BLaER1 treated with 17β-estradiol and CSF1 and Interleukin-3, amounts not matched to agents 10 nM and 100 nM (cell line): ENCODE measurements around the gene NRTN.
"Not testable (repeated sequence)": the region's sequence is repeated elsewhere in the genome, so short reads cannot be mapped to it uniquely, and the experiment has no call there.

Source experiments
- H3K27ac ChIP-seq, 11 experiments: shearing (Covaris generic); formaldehyde crosslinking; 2 replicates each; pipeline ENCODE4 v1.8.1; 2022
- H3K27me3 ChIP-seq, 11 experiments: shearing (Covaris generic); formaldehyde crosslinking; 2 replicates each; pipeline ENCODE4 v1.8.1; 2022
- H3K36me3 ChIP-seq, 11 experiments: shearing (Covaris generic); formaldehyde crosslinking; 2 replicates each; pipeline ENCODE4 v1.8.1; 2022
- H3K4me1 ChIP-seq, 10 experiments: shearing (Covaris generic); formaldehyde crosslinking; 2 replicates each; pipeline ENCODE4 v1.8.1; 2022
- H3K4me2 ChIP-seq, 11 experiments: shearing (Covaris generic); formaldehyde crosslinking; 2 replicates each; pipeline ENCODE4 v1.8.1; 2022
- H3K4me3 ChIP-seq, 10 experiments: shearing (Covaris generic); formaldehyde crosslinking; 2 replicates each; pipeline ENCODE4 v1.8.1; 2022
- H3K9ac ChIP-seq, 11 experiments: shearing (Covaris generic); formaldehyde crosslinking; 2 replicates each; pipeline ENCODE4 v1.8.1; 2022
- H3K9me3 ChIP-seq, 11 experiments: shearing (Covaris generic); formaldehyde crosslinking; replicated peaks in 1 of 11; 2 replicates each; pipeline ENCODE4 v1.8.1; 2022
- H4K20me1 ChIP-seq, 11 experiments: shearing (Covaris generic); formaldehyde crosslinking; 2 replicates each; pipeline ENCODE4 v1.8.1; 2022
- Cebpa-rat ChIP-seq, 11 experiments: shearing (Covaris generic); IDR thresholded peaks; 2 replicates each; pipeline ENCODE4 v1.8.1; 2022

Gene NRTN

DNA sequence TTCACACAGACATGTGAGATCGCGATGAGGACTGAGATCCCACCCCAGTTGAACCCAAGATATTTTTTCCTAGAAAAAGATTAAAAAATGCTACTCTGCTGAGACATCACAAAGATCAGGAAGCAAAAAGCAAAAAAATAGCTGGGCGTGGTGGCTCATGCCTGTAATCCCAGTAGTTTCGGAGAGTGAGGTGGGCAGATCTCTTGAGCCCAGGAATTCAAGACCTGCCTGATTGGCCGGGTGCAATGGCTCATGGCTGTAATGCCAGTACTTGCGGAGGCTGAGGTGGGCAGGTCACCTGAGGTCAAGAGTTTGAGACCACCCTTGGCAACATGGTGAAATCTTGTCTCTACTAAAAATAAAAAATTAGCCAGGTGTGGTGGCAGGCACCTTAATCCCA lies 45.3 kb downstream of the NRTN start:
- no peaks in the 10 kb centered on the region for H3K36me3 ChIP-seq
- no peak overlapping the region for H3K27ac ChIP-seq
- no peak overlapping the region for H3K9ac ChIP-seq
- no peak overlapping the region for H3K4me2 ChIP-seq
- no peak for TF ChIP-seq Cebpa-rat (IDR thresholded peaks at IDR 0.05)
- no peaks in the 10 kb centered on the region for H4K20me1 ChIP-seq
- peaks cover 0 to 15% (median 11%) of the 10 kb centered on the region in 10 experiments; a peak in 12 of 20 replicates for H3K4me1 ChIP-seq
- H3K27me3 ChIP-seq, result no peaks in the 10 kb centered on the region
- no peak overlapping the region for H3K4me3 ChIP-seq
- H3K9me3 ChIP-seq, result no peaks in the 10 kb centered on the region

DNA sequence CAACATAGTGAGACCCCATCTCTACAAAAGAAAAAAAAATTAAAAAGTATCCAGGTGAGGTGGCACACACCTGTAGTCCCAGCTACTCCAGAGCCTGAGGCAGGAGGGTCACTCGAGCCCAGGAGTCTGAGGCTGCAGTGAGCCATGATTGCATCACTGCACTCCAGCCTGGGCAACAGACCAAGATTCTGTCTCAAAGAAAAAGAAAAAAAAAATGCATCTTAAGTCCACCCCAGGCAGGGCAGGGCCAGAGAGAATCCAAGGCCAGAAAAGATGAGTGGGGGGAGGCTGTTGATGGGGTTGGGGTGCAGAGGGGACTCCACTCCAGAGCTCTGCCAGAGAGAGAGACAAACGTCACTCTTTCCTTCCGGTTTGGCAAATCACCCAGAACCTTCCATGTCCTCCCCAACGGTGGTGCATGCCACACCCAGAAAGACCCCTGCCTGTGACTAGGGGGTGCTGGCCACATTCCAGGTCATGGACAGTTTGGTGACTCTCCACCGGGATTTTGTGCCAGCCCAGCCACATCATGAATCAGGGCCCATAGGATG lies 46.0 kb downstream of the NRTN start:
- Histone ChIP-seq H3K4me3 (no peak overlapping the region), H3K4me1 (peaks cover 0 to 15% (median 11%) of the 10 kb centered on the region in 10 experiments; a peak in 12 of 20 replicates), H3K27ac (no peak overlapping the region), H3K9me3 (no peaks in the 10 kb centered on the region), H3K4me2 (peak overlapping the region in 2 of 11 experiments; percentile 38 to 50; a peak in 2 of 22 replicates), H3K27me3 (no peaks in the 10 kb centered on the region), H4K20me1 (no peaks in the 10 kb centered on the region), H3K36me3 (no peaks in the 10 kb centered on the region), H3K9ac (no peak overlapping the region)
- TF ChIP-seq Cebpa-rat (IDR thresholded peaks at IDR 0.05), result no peak

DNA sequence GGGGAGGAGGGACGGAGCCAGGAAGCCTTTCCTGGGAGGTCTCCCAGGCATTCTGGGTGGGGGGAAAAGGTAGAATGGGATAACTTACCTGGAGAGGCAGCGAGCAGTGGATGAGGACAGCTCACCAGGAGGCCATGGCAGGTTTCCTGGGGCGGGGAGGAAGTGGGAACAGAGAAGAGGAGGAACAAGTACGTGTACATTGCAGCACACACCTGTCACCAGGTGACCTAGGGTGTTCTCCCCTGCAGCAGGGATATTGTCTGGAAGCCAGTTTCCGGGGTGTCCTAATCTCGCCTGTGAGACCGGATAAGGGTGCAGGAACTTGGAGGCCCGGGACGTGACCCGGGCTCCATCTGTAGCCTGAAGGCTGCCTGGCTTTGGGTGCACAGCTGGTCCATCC lies 46.4 kb downstream of the NRTN start, which contains the start of gene FUT3:
FUT3 (minus strand) TSS at position 148 of the 400 bp plus-strand sequence.
- peak within 1 kb of the TSS in 6 of 11 experiments; percentile 3 to 50 (median 32); a peak in 9 of 22 replicates for H3K4me2 ChIP-seq
- H3K27ac ChIP-seq, result no peak within 1 kb of the TSS
- no peak for TF ChIP-seq Cebpa-rat (IDR thresholded peaks at IDR 0.05)
- H3K9me3 ChIP-seq, result no peaks in the 10 kb centered on the region
- H3K9ac ChIP-seq, result no peak within 1 kb of the TSS
- no peaks in the 10 kb centered on the region for H3K27me3 ChIP-seq
- H3K4me3 ChIP-seq, result no peak within 1 kb of the TSS
- H4K20me1 ChIP-seq, result no peaks in the 10 kb centered on the region
- H3K36me3 ChIP-seq, result no peaks in the 10 kb centered on the region
- H3K4me1 ChIP-seq, result peaks cover 0 to 15% (median 11%) of the 10 kb centered on the region in 10 experiments; a peak in 12 of 20 replicates

DNA sequence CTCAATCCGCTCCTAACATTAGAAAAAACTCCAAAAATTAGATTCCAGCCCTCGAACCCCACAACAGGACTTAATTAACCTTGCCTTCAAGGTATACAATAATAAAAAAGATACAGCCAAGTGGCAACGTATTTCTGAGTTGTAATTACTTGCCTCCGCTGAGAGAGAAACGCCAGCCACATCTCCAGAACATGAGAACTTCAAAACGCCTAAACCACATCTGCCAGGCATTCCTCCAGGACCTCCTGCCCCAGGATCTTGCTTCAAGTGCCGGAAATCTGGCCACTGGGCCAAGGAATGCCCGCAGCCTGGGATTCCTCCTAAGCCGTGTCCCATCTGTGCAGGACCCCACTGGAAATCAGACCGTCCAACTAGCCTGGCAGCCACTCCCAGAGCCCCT lies 49.3 kb downstream of the NRTN start:
- H3K4me1 ChIP-seq, result peaks cover 0 to 15% (median 11%) of the 10 kb centered on the region in 10 experiments; a peak in 12 of 20 replicates
- H3K9me3 ChIP-seq, H3K27me3 ChIP-seq, H3K9ac ChIP-seq, H3K36me3 ChIP-seq, H4K20me1 ChIP-seq, H3K27ac ChIP-seq, H3K4me2 ChIP-seq, H3K4me3 ChIP-seq: not testable (repeated sequence)

DNA sequence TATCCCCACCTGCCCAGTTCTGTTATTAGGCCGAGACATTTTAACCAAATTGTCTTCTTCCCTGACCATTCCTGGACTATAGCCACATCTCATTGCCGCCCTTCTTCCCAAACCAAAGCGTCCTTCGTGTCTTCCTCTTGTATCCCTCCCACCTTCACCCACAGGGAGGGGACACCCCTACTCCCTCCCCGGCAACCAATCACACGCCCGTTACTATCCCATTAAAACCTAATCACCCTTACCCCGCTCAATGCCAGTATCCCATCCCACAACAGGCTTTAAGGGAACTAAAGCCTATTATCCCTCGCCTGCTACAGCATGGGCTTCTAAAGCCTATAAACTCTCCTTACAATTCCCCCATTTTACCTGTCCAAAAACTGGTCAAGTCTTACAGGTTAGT lies 50.3 kb downstream of the NRTN start:
- not testable (repeated sequence) for H3K9me3 ChIP-seq, H3K4me2 ChIP-seq, H3K4me3 ChIP-seq, H4K20me1 ChIP-seq, H3K27me3 ChIP-seq, H3K27ac ChIP-seq, H3K9ac ChIP-seq, H3K36me3 ChIP-seq
- peaks cover 0 to 15% (median 11%) of the 10 kb centered on the region in 10 experiments; a peak in 12 of 20 replicates for H3K4me1 ChIP-seq

DNA sequence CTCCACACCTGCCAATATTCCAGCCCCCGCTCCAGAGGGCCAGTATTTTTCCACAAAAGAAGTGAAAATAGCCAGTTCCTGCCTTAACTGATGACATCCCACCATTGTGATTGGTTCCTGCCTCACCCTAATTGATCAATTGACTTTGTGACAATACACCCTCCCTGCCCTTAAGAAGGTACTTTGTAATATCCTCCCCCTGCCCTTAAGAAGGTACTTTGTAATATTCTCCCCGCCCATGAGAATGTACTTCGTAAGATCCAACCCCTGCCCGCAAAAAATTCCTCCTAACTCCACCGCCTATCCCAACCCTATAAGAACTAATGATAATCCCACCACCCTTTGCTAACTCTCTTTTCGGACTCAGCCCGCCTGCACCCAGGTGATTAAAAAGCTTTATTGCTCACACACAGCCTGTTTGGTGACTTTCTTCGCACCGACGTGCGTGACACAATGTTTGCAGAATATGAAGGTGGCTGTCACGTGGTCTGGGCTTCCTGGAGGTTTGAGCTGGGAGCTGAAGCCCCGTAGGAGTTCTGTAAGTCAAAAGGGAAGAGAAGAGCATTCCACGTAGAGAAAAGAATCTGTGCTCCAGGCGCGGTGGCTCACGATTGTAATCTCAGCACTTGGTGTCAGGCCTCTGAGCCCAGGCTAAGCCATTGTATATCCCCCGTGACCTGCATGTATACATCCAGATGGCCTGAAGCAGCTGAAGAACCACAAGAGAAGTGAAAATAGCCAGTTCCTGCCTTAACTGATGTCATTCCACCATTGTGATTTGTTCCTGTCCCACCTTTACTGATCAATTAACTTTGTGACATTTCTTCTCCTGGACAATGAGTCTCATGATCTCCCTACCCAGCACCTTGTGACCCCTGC lies 52.6 kb downstream of the NRTN start:
- no peak overlapping the region for H3K4me3 ChIP-seq
- H3K4me2 ChIP-seq, result peak overlapping the region in 1 of 11 experiments; percentile 10; a peak in 1 of 22 replicates
- H3K36me3 ChIP-seq, result no peaks in the 10 kb centered on the region
- H3K9ac ChIP-seq, result no peak overlapping the region
- H4K20me1 ChIP-seq, result no peaks in the 10 kb centered on the region
- TF ChIP-seq Cebpa-rat (IDR thresholded peaks at IDR 0.05), result no peak
- no peaks in the 10 kb centered on the region for H3K27me3 ChIP-seq
- no peaks in the 10 kb centered on the region; a peak in 2 of 20 replicates for H3K4me1 ChIP-seq
- H3K27ac ChIP-seq, result no peak overlapping the region
- peaks cover 0 to 6% (median 0%) of the 10 kb centered on the region in 11 experiments; a peak in 2 of 22 replicates for H3K9me3 ChIP-seq

DNA sequence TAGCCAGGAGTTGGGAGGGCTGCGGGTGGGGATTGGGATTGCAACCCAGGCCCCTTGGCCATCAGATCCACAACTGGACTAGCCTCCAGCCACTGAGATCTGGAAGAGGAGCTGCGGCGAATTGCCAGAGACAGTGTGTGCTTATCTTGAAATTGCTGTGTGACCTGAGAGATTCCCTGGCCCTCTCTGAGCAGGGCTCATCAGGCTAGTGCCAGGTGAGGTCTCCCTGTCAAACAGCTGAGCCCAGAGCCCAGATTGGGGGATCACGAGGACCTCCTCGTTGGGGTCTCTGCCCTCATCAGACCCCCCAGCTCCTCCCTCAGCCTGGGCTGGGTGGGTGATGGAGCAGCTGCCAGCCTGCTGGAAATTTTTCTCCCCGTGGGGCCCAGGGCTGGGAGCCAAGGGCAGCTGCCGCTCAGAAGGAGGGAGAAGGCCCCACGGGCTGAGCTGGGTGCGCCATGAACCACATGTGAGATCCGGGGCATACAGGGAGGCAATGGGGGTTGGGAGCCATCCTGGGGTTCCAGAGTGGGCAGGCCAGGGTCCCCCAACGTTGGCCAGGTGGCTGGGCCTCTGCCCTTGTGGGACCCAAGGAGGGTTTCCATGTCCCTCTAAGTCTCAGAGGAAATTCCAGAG lies 58.3 kb downstream of the NRTN start:
- Histone ChIP-seq H3K4me3 (no peak overlapping the region), H3K36me3 (no peaks in the 10 kb centered on the region), H3K27me3 (no peaks in the 10 kb centered on the region), H3K27ac (no peak overlapping the region), H4K20me1 (no peaks in the 10 kb centered on the region), H3K9ac (no peak overlapping the region), H3K9me3 (no peaks in the 10 kb centered on the region), H3K4me1 (peaks cover 0 to 9% (median 0%) of the 10 kb centered on the region in 10 experiments; a peak in 4 of 20 replicates), H3K4me2 (no peak overlapping the region)
- TF ChIP-seq Cebpa-rat (IDR thresholded peaks at IDR 0.05), result no peak

DNA sequence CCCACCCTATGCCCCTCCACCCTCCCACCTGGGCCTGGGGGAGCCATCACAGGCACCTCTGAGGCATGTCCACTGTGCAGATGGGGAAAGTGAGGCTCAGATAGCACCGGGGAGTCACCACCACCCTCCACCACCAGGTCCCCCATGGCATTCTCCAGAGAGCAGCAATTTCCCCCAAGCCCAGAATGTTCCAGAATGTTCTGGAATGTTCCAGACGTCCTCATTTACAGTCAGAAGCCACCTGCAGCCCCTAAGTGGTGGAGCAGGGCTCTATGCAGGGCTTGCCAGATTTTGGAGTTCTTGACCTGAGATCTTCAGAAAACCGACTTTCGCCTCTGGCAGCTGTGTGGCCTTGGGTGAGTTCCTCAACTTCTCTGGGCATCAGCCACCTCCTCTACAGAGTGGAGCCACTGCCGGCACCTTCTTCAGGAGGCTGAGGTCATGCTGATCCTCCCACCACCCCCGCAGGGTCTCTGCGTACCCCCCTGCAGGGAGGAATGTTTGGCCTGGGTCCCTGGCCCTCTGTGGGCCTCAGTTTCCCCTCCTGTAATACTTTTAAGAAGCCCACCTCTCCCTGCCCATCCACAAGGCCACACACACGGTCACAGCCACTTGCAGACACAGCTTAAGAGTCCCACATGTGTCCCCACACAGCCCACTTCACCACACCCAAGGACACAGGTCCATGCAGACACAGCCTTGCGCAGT lies 59.3 kb downstream of the NRTN start:
- H3K9ac ChIP-seq, result no peak overlapping the region
- H3K4me2 ChIP-seq, result no peak overlapping the region
- no peak overlapping the region for H3K27ac ChIP-seq
- no peaks in the 10 kb centered on the region for H4K20me1 ChIP-seq
- H3K36me3 ChIP-seq, result no peaks in the 10 kb centered on the region
- H3K4me3 ChIP-seq, result no peak overlapping the region
- no peak for TF ChIP-seq Cebpa-rat (IDR thresholded peaks at IDR 0.05)
- no peaks in the 10 kb centered on the region for H3K27me3 ChIP-seq
- H3K9me3 ChIP-seq, result no peaks in the 10 kb centered on the region
- peaks cover 0 to 9% (median 0%) of the 10 kb centered on the region in 10 experiments; a peak in 4 of 20 replicates for H3K4me1 ChIP-seq
